Mesenchymal stem cell (in vitro differentiated cells and primary cell): ENCODE results near the gene PSORS1C1.
"Not testable (repeated sequence)": the region's sequence is repeated elsewhere in the genome, so short reads cannot be mapped to it uniquely, and the experiment has no call there.

ENCODE experiments used
- DNase-seq: peaks from one replicate; pipeline ENCODE4 v3.0.0-alpha.2; 2013
- H2AFZ ChIP-seq: one replicate; pipeline ENCODE4 v1.6.1; 2013; ENCODE audit warnings: low read depth, mild to moderate bottlenecking, control low read depth, inconsistent platforms, low read length, moderate library complexity
- H2AK5ac ChIP-seq: 2 replicates; pipeline ENCODE4 v1.6.1; 2013; ENCODE audit warnings: low read length, moderate library complexity, mild to moderate bottlenecking, inconsistent platforms; ENCODE audit not compliant: severe bottlenecking
- H2BK120ac ChIP-seq: one replicate; pipeline ENCODE4 v1.6.1; 2013; ENCODE audit warnings: low read depth, mild to moderate bottlenecking, inconsistent platforms, low read length, moderate library complexity
- H2BK12ac ChIP-seq, 2 experiments: one replicate each; pipeline ENCODE4 v1.6.1; 2013; ENCODE audit warnings: inconsistent platforms in 2 of 2, low read length in 2 of 2, mild to moderate bottlenecking in 2 of 2, moderate library complexity in 2 of 2, control low read depth in 1 of 2
- H2BK15ac ChIP-seq: one replicate; pipeline ENCODE4 v1.6.1; 2013; ENCODE audit warnings: mild to moderate bottlenecking, low read depth, inconsistent platforms; ENCODE audit not compliant: poor library complexity, severe bottlenecking
- H2BK5ac ChIP-seq: 2 replicates; pipeline ENCODE4 v1.6.1; 2013; ENCODE audit warnings: low read depth, mild to moderate bottlenecking, low read length, control low read depth, inconsistent platforms; ENCODE audit not compliant: poor library complexity, severe bottlenecking
- H3K14ac ChIP-seq, 2 experiments: one replicate each; pipeline ENCODE4 v1.6.1; 2013; ENCODE audit warnings: inconsistent platforms in 2 of 2, low read length in 2 of 2, control low read depth in 1 of 2, mild to moderate bottlenecking in 1 of 2, moderate library complexity in 1 of 2
- H3K18ac ChIP-seq, 2 experiments: one replicate each; pipeline ENCODE4 v1.6.1; 2013; ENCODE audit warnings: inconsistent platforms in 2 of 2, low read length in 2 of 2, control low read depth in 1 of 2, low read depth in 1 of 2, mild to moderate bottlenecking in 1 of 2
- H3K23ac ChIP-seq, 2 experiments: one replicate each; pipeline ENCODE4 v1.6.1; 2013; ENCODE audit warnings: inconsistent platforms in 2 of 2, low read length in 2 of 2, mild to moderate bottlenecking in 2 of 2, moderate library complexity in 2 of 2, control low read depth in 1 of 2
- H3K27ac ChIP-seq: 2 replicates; pipeline ENCODE4 v1.5.1; 2013; ENCODE audit warnings: mild to moderate bottlenecking, moderate library complexity, low read length, control low read depth, inconsistent platforms; ENCODE audit not compliant: poor library complexity, severe bottlenecking
- H3K27me3 ChIP-seq, 2 experiments: 2 replicates each; pipeline versions ENCODE4 v1.6.1 to v1.7.0; 2013; ENCODE audit warnings: low read length in 2 of 2, mild to moderate bottlenecking in 2 of 2, moderate library complexity in 2 of 2, control low read depth in 1 of 2, inconsistent platforms in 1 of 2; ENCODE audit not compliant: control insufficient read depth in 1 of 2, insufficient read depth in 1 of 2
- H3K36me3 ChIP-seq, 2 experiments: 2 replicates each; pipeline versions ENCODE4 v1.6.1 to v1.7.0; 2013; ENCODE audit warnings: low read length in 2 of 2, control low read depth in 1 of 2, inconsistent platforms in 1 of 2, low read depth in 1 of 2, mild to moderate bottlenecking in 1 of 2; ENCODE audit not compliant: insufficient read depth in 2 of 2, control insufficient read depth in 1 of 2
- H3K4ac ChIP-seq, 2 experiments: one replicate each; pipeline ENCODE4 v1.6.1; 2013; ENCODE audit warnings: inconsistent platforms in 2 of 2, low read length in 2 of 2, mild to moderate bottlenecking in 2 of 2, moderate library complexity in 2 of 2, control low read depth in 1 of 2, low read depth in 1 of 2
- H3K4me1 ChIP-seq: 2 replicates; pipeline ENCODE4 v1.6.1; 2013; ENCODE audit warnings: low read depth, low read length, control low read depth; ENCODE audit not compliant: control insufficient read depth, insufficient read depth
- H3K4me2 ChIP-seq: 2 replicates; pipeline ENCODE4 v1.6.1; 2013; ENCODE audit warnings: low read length, mild to moderate bottlenecking, inconsistent platforms; ENCODE audit not compliant: poor library complexity, severe bottlenecking
- H3K4me3 ChIP-seq, 2 experiments: 2 replicates each; pipeline versions ENCODE4 v1.5.1 to v1.7.0; 2013; ENCODE audit warnings: low read length in 2 of 2, mild to moderate bottlenecking in 2 of 2, control low read depth in 1 of 2, low read depth in 1 of 2; ENCODE audit not compliant: insufficient read depth in 1 of 2
- H3K79me1 ChIP-seq: replicated peaks from 2 replicates; pipeline ENCODE4 v1.6.1; 2013; ENCODE audit warnings: mild to moderate bottlenecking, control low read depth, low read length, inconsistent platforms; ENCODE audit not compliant: poor library complexity, severe bottlenecking
- H3K9ac ChIP-seq: 2 replicates; pipeline ENCODE4 v1.7.0; 2013; ENCODE audit warnings: mild to moderate bottlenecking, low read length, moderate library complexity
- H3K9me3 ChIP-seq: 2 replicates; pipeline ENCODE4 v1.7.0; 2013; ENCODE audit warnings: mild to moderate bottlenecking, low read length; ENCODE audit not compliant: control insufficient read depth
- H4K8ac ChIP-seq: one replicate; pipeline ENCODE4 v1.6.1; 2013; ENCODE audit warnings: inconsistent platforms, mild to moderate bottlenecking, low read length, moderate library complexity
- H4K91ac ChIP-seq: one replicate; pipeline ENCODE4 v1.6.1; 2013; ENCODE audit warnings: mild to moderate bottlenecking, low read length, inconsistent platforms
- WGBS: methylation state at CpG from one replicate; pipeline ENCODE4 v1.1.7; 2013; ENCODE audit warnings: mixed read lengths; 5-methylcytosine and 5-hydroxymethylcytosine counted together

The PSORS1C1 gene

DNA sequence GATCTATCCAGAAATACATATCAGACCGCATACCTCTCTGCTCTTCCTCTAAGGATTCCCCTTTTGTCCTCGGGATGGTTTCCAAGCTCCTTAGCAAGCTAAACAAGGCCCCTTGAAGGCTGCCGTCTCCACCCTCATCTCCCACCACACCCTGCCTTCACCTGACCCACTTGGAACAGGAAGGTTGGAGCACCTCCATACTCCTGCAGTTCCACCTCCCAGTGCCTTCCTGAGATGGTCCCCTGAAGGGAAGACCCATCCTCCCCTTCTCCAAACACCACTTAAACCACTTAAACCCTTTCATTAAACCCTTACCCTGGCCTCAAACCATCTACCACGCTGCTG, 64.4 kb downstream of the PSORS1C1 start:
- Histone ChIP-seq H3K4me3 (no peak overlapping the region), H2AFZ (no peak overlapping the region), H3K9me3 (no peaks in the 10 kb centered on the region), H3K4ac (peak overlapping the region in 1 of 2 experiments; percentile 77), H3K27me3 (no peaks in the 10 kb centered on the region), H3K18ac (no peak overlapping the region), H3K4me1 (peaks cover 8% of the 10 kb centered on the region), H3K36me3 (peaks cover 0 to 37% of the 10 kb centered on the region in 2 experiments), H2AK5ac (peak overlapping the region; percentile 57), H2BK120ac (no peak overlapping the region), H3K23ac (no peak overlapping the region), H3K79me1 (peaks cover 28% of the 10 kb centered on the region), H3K9ac (no peak overlapping the region), H2BK5ac (no peak overlapping the region), H4K8ac (peak overlapping the region; percentile 87), H2BK12ac (peak overlapping the region in 1 of 2 experiments; percentile 16), H2BK15ac (no peak overlapping the region), H3K4me2 (no peak overlapping the region), H3K27ac (no peak overlapping the region), H3K14ac (no peak overlapping the region), H4K91ac (no peak overlapping the region)
- DNase-seq = no peak
- WGBS = 92% methylated on average over 4 of the region's 4 CpGs

DNA sequence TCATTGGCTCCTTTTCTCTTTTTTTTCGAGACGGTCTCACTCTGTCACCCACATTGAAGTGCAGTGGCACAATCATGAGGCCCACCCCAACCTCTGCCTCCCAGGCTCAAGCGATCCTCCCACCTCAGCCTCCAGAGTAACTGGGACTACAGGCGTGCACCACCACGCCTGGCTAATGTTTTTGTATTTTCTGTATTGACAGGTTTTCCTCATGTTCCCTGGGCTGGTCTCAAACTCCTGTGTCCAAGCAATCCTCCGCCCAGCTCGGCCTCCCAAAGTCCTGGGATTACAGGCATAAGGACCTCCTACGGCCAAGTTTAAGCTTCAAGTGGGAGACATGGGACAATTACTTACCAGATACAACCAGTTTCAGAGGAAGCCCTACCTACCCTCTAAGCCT, 65.3 kb downstream of the PSORS1C1 start:
- Histone ChIP-seq H3K14ac (no peak overlapping the region), H3K4me2 (no peak overlapping the region), H4K91ac (no peak overlapping the region), H3K79me1 (peaks cover 23% of the 10 kb centered on the region), H2AK5ac (no peak overlapping the region), H3K23ac (no peak overlapping the region), H2BK15ac (no peak overlapping the region), H3K27me3 (no peaks in the 10 kb centered on the region), H3K27ac (no peak overlapping the region), H2BK5ac (no peak overlapping the region), H3K18ac (no peak overlapping the region), H2AFZ (no peak overlapping the region), H3K9me3 (no peaks in the 10 kb centered on the region), H2BK120ac (no peak overlapping the region), H2BK12ac (no peak overlapping the region), H3K9ac (peak overlapping the region; percentile 77), H3K36me3 (peaks cover 0 to 34% of the 10 kb centered on the region in 2 experiments), H3K4ac (no peak overlapping the region), H4K8ac (no peak overlapping the region), H3K4me1 (peaks cover 8% of the 10 kb centered on the region), H3K4me3 (peak overlapping the region in 1 of 2 experiments; percentile 79)
- 97% methylated on average over 8 of the region's 8 CpGs for WGBS
- DNase-seq = no peak

- H3K79me1 ChIP-seq = peaks cover 18% of the 10 kb centered on the region
- no peak overlapping the region for H2AK5ac ChIP-seq
- no peak for DNase-seq
- no peak overlapping the region for H2BK120ac ChIP-seq
- no peaks in the 10 kb centered on the region for H3K27me3 ChIP-seq
- WGBS = 92% methylated on average over 26 of the region's 26 CpGs
- no peak overlapping the region for H2BK12ac ChIP-seq
- peak overlapping the region in 1 of 2 experiments; percentile 79 for H3K4me3 ChIP-seq
- no peak overlapping the region for H3K14ac ChIP-seq
- no peak overlapping the region for H3K4me2 ChIP-seq
- H3K9ac ChIP-seq = peak overlapping the region; percentile 77
- H2AFZ ChIP-seq = no peak overlapping the region
- no peak overlapping the region for H3K27ac ChIP-seq
- H3K23ac ChIP-seq = no peak overlapping the region
- H3K4ac ChIP-seq = no peak overlapping the region
- H4K8ac ChIP-seq = peak overlapping the region; percentile 41
- H4K91ac ChIP-seq = peak overlapping the region; percentile 39
- peaks cover 8% of the 10 kb centered on the region for H3K4me1 ChIP-seq
- peaks cover 0 to 28% of the 10 kb centered on the region in 2 experiments for H3K36me3 ChIP-seq
- no peak overlapping the region for H2BK15ac ChIP-seq
- H3K18ac ChIP-seq = no peak overlapping the region
- no peaks in the 10 kb centered on the region for H3K9me3 ChIP-seq
- no peak overlapping the region for H2BK5ac ChIP-seq
Observed at GRCh38 chr6:31180500-31180899, 65.9 kb downstream of the PSORS1C1 start.

DNA sequence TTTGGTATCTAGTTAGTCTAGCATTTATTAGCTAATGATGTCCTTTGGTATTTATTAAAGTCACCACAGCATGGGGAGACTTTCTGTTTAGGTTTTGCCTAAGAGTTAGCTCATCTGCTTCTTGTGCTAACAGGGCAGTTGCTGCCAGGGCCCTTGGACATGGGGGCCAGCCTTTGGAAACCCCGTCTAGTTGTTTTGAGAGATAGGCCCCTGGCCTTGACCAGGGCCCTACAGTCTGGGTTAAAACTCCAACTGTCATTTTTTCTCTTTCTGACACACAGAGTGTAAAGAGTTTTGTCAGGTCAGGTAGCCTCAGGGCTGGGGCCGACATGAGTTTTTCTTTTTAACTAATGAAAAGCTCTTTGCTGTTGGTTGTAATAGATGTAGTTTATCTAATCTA, 68.7 kb downstream of the PSORS1C1 start:
- H3K9ac ChIP-seq = not testable (repeated sequence)

More for the DNA sequence above, 68.7 kb downstream of the PSORS1C1 start:
- H3K4me2 ChIP-seq, H4K8ac ChIP-seq, H3K23ac ChIP-seq, H2BK120ac ChIP-seq, H3K27me3 ChIP-seq, H3K4me3 ChIP-seq, H2BK15ac ChIP-seq, H2AFZ ChIP-seq, DNase-seq, H2AK5ac ChIP-seq, H3K18ac ChIP-seq, H2BK5ac ChIP-seq, H2BK12ac ChIP-seq, H3K14ac ChIP-seq, H3K27ac ChIP-seq, H4K91ac ChIP-seq, H3K9me3 ChIP-seq, H3K4me1 ChIP-seq, H3K4ac ChIP-seq: not testable (repeated sequence)
- peaks cover 16% of the 10 kb centered on the region for H3K79me1 ChIP-seq
- peaks cover 0 to 18% of the 10 kb centered on the region in 2 experiments for H3K36me3 ChIP-seq
- WGBS = 71% methylated on average over 1 of the region's 2 CpGs
